MM.1S (cell line): ENCODE results near the gene SLC22A1.

Experiments used
- DNase-seq: peaks from one replicate; pipeline ENCODE4 v3.0.0-alpha.2; 2015
- H2AFZ ChIP-seq: fragments of 300-600 bp; sonication (generic); 2 replicates; pipeline ENCODE4 v1.6.0; 2016; ENCODE audit warnings: antibody characterized with exemption, low read length
- H3F3A ChIP-seq: fragments of 300-600 bp; sonication (generic); 2 replicates; pipeline ENCODE4 v1.6.1; 2016; ENCODE audit warnings: mild to moderate bottlenecking, antibody characterized with exemption, low read length, moderate library complexity, mixed read lengths; ENCODE audit not compliant: insufficient read depth
- H3K27ac ChIP-seq: fragments of 300-600 bp; sonication (generic); 2 replicates; pipeline ENCODE4 v1.5.1; 2016; ENCODE audit warnings: mild to moderate bottlenecking, low read length
- H3K27me3 ChIP-seq: fragments of 300-600 bp; sonication (generic); replicated peaks from 2 replicates; pipeline ENCODE4 v1.6.0; 2016; ENCODE audit warnings: low read length; ENCODE audit not compliant: insufficient read depth
- H3K36me3 ChIP-seq: fragments of 300-600 bp; sonication (generic); replicated peaks from 2 replicates; pipeline ENCODE4 v1.6.1; 2016; ENCODE audit warnings: mild to moderate bottlenecking, low read length, mixed read lengths; ENCODE audit not compliant: insufficient read depth
- H3K4me1 ChIP-seq: fragments of 300-600 bp; sonication (generic); 2 replicates; pipeline ENCODE4 v1.6.1; 2016; ENCODE audit warnings: low read length, mixed read lengths
- H3K4me2 ChIP-seq: fragments of 300-600 bp; sonication (generic); 2 replicates; pipeline ENCODE4 v1.6.0; 2016; ENCODE audit warnings: low read depth, low read length
- H3K4me3 ChIP-seq: fragments of 300-600 bp; sonication (generic); 2 replicates; pipeline ENCODE4 v1.5.1; 2016; ENCODE audit warnings: low read length, mixed read lengths
- H3K79me2 ChIP-seq: fragments of 300-600 bp; sonication (generic); 2 replicates; pipeline ENCODE4 v1.6.1; 2016; ENCODE audit warnings: mixed run types, low read length, mixed read lengths
- H3K9ac ChIP-seq: fragments of 300-600 bp; sonication (generic); 2 replicates; pipeline ENCODE4 v1.6.1; 2016; ENCODE audit warnings: low read length, mixed read lengths
- H3K9me2 ChIP-seq: fragments of 300-600 bp; sonication (generic); replicated peaks from 2 replicates; pipeline ENCODE4 v1.6.1; 2016; ENCODE audit warnings: mild to moderate bottlenecking, low read length, mixed read lengths; ENCODE audit not compliant: insufficient read depth
- H3K9me3 ChIP-seq: fragments of 300-600 bp; sonication (generic); replicated peaks from 2 replicates; pipeline ENCODE4 v1.6.1; 2016; ENCODE audit warnings: mild to moderate bottlenecking, low read length, mixed read lengths; ENCODE audit not compliant: insufficient read depth
- H4K20me1 ChIP-seq: fragments of 300-600 bp; sonication (generic); 2 replicates; pipeline ENCODE4 v1.6.1; 2016; ENCODE audit warnings: mild to moderate bottlenecking, low read length, moderate library complexity, mixed read lengths; ENCODE audit not compliant: insufficient read depth
- EZH2 ChIP-seq: fragments of 300-600 bp; sonication (generic); optimal IDR thresholded peaks from 2 replicates; pipeline ENCODE3; 2017; ENCODE audit warnings: low read depth, mild to moderate bottlenecking, antibody characterized with exemption, low read length, mixed read lengths
- EZH2phosphoT487 ChIP-seq: fragments of 300-600 bp; sonication (generic); IDR thresholded peaks from 2 replicates; pipeline ENCODE4 v1.6.1; 2018; ENCODE audit warnings: antibody characterized with exemption, low read length
- TF ChIP-seq, protein P1 (sequence below): fragments of 300-600 bp; sonication (generic); IDR thresholded peaks from 2 replicates; pipeline ENCODE4 v1.5.1; 2016; ENCODE audit warnings: antibody characterized with exemption, low read length, mixed read lengths

The SLC22A1 gene

DNA sequence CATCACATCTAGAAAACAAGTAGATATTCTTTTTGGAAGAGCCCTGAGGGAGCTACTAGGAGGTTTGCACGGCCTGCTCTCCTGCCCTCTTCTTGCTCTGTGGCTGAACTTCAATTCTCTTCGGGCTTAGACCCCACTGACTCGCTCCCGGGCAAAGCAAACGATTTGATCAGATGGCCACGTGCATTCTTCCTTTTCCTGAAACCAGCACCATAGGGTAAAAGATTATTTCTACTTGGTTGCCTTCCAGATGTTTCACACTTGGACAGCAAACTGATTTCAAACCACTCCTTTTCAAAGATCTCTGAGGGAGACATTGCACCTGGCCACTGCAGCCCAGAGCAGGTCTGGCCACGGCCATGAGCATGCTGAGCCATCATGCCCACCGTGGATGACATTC lies at the start of gene SLC22A1:
SLC22A1 (plus strand) TSS at position 258 of the 400 bp plus-strand sequence; CDS start at position 379, 121 bp downstream.
- Histone ChIP-seq H3K9me3 (no peaks in the 10 kb centered on the region), H3K4me1 (no peaks in the 10 kb centered on the region), H3K9me2 (no peaks in the 10 kb centered on the region), H3K27me3 (no peaks in the 10 kb centered on the region), H4K20me1 (no peaks in the 10 kb centered on the region), H3K9ac (no peak within 1 kb of the TSS), H3K4me3 (no peak within 1 kb of the TSS), H3K27ac (no peak within 1 kb of the TSS), H2AFZ (no peak within 1 kb of the TSS), H3K4me2 (no peak within 1 kb of the TSS), H3K79me2 (no peaks in the 10 kb centered on the region), H3F3A (no peaks in the 10 kb centered on the region), H3K36me3 (no peaks in the 10 kb centered on the region)
- TF ChIP-seq EZH2, result no peak
- TF ChIP-seq, protein P1, sequence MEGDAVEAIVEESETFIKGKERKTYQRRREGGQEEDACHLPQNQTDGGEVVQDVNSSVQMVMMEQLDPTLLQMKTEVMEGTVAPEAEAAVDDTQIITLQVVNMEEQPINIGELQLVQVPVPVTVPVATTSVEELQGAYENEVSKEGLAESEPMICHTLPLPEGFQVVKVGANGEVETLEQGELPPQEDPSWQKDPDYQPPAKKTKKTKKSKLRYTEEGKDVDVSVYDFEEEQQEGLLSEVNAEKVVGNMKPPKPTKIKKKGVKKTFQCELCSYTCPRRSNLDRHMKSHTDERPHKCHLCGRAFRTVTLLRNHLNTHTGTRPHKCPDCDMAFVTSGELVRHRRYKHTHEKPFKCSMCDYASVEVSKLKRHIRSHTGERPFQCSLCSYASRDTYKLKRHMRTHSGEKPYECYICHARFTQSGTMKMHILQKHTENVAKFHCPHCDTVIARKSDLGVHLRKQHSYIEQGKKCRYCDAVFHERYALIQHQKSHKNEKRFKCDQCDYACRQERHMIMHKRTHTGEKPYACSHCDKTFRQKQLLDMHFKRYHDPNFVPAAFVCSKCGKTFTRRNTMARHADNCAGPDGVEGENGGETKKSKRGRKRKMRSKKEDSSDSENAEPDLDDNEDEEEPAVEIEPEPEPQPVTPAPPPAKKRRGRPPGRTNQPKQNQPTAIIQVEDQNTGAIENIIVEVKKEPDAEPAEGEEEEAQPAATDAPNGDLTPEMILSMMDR, result no peak
- no peak for TF ChIP-seq EZH2phosphoT487
- no peak for DNase-seq

DNA sequence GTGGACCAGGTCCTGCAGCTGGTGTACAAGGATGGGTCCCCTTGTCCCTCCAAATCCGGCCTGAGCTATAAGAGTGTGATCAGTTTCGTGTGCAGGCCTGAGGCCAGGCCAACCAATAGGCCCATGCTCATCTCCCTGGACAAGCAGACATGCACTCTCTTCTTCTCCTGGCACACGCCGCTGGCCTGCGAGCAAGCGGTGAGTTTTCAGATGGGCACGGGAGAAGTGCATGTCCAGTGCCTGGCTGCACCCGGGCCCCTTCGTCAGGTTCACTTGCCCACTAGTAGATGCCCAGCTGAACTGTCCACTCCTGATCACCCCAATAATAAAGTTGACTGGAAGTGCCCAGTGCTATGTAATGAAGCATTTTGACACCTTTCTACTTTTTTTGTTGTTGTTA lies 48.3 kb upstream of the SLC22A1 start:
- Histone ChIP-seq H3K9me3 (no peaks in the 10 kb centered on the region), H3K4me2 (no peak overlapping the region), H3K9me2 (no peaks in the 10 kb centered on the region), H3F3A (peaks cover 8% of the 10 kb centered on the region), H3K27me3 (no peaks in the 10 kb centered on the region), H3K4me3 (no peak overlapping the region), H3K27ac (no peak overlapping the region), H4K20me1 (no peaks in the 10 kb centered on the region), H3K4me1 (peaks cover 26% of the 10 kb centered on the region), H2AFZ (no peak overlapping the region), H3K36me3 (no peaks in the 10 kb centered on the region), H3K79me2 (peaks cover 11% of the 10 kb centered on the region; the same call in 1 of the 2 replicates), H3K9ac (no peak overlapping the region)
- DNase-seq, result no peak
- TF ChIP-seq, protein P1, result no peak
- TF ChIP-seq EZH2phosphoT487 (no peak), EZH2 (no peak)

DNA sequence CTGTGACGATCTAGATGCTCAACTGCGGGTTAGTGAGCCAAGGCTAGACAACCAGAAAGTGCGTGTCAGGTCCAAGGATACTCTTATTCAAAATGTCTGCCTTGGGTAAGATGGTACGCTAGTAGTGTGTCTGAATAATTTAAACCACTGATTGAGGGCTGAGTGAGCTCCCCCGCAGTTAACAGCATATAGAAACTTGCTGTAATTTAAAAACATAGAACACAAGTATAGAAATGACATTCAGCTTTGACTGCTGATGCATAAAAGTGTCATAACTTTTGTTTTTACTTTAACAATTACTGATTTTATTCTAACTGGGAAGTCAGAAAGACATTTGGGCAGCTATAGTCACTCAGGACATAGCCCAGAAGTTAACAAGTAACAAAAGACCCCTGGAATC lies 45.6 kb upstream of the SLC22A1 start:
- Histone ChIP-seq H3K36me3 (no peaks in the 10 kb centered on the region), H3K9ac (no peak overlapping the region), H3K4me1 (no peaks in the 10 kb centered on the region), H3K27ac (no peak overlapping the region), H3K27me3 (no peaks in the 10 kb centered on the region), H3K9me3 (no peaks in the 10 kb centered on the region), H3K4me2 (no peak overlapping the region), H4K20me1 (no peaks in the 10 kb centered on the region), H3F3A (no peaks in the 10 kb centered on the region), H3K79me2 (peaks cover 8% of the 10 kb centered on the region; the same call in 1 of the 2 replicates), H3K9me2 (no peaks in the 10 kb centered on the region), H3K4me3 (no peak overlapping the region), H2AFZ (no peak overlapping the region)
- DNase-seq, result no peak
- no peak for TF ChIP-seq EZH2
- no peak for TF ChIP-seq EZH2phosphoT487
- TF ChIP-seq, protein P1, result no peak
